ENCODE results near the gene CHRNG. TPM values are rescaled to one million over a fixed set of nuclear protein-coding genes. Genes with fewer than 3 reads are reported as not detected.
"Not testable (repeated sequence)": the region's sequence is repeated elsewhere in the genome, so short reads cannot be mapped to it uniquely, and the experiment has no call there.

CHRNG gene
- total RNA-seq, 1 donor from 2014 or later, result not detected

- peak overlapping the region; percentile 95 for H3K27ac Mint-ChIP-seq
- intact Hi-C loops (cut with micrococcal nuclease), result loop anchor here (2.0 kb wide), 3 partner anchors 145 to 845 kb away; partner anchors contain the start of genes GIGYF2 and PDE6D
- no peak for DNase-seq
- H3K4me1 Mint-ChIP-seq, result peaks cover 66% of the 10 kb centered on the region
- H3K36me3 Mint-ChIP-seq (ENCODE audit: low read depth), result peaks cover 64% of the 10 kb centered on the region
- H3K4me3 Mint-ChIP-seq, result peak overlapping the region; percentile 96
- H3K9me3 Mint-ChIP-seq, result no peaks in the 10 kb centered on the region
- no peaks in the 10 kb centered on the region for H3K27me3 Mint-ChIP-seq
Measured at GRCh38 chr2:232551776-232552175, 12.3 kb downstream of the CHRNG start.

GRCh38 chr2:232556426-232556825 lies 16.9 kb downstream of the CHRNG start:
- H3K27me3 Mint-ChIP-seq, result no peaks in the 10 kb centered on the region
- H3K27ac Mint-ChIP-seq, result peak overlapping the region; percentile 52
- no peak for DNase-seq
- no peaks in the 10 kb centered on the region for H3K9me3 Mint-ChIP-seq
- peaks cover 68% of the 10 kb centered on the region for H3K36me3 Mint-ChIP-seq (ENCODE audit: low read depth)
- intact Hi-C loops (cut with micrococcal nuclease), result no loop called here
- H3K4me3 Mint-ChIP-seq, result no peak overlapping the region
- peaks cover 38% of the 10 kb centered on the region for H3K4me1 Mint-ChIP-seq

- Mint-ChIP-seq H3K36me3 (ENCODE audit: low read depth) (peaks cover 66% of the 10 kb centered on the region), H3K27me3 (no peaks in the 10 kb centered on the region), H3K4me1 (peaks cover 5% of the 10 kb centered on the region), H3K9me3 (no peaks in the 10 kb centered on the region), H3K27ac (no peak overlapping the region), H3K4me3 (no peak overlapping the region)
- intact Hi-C loops (cut with micrococcal nuclease), result no loop called here
- DNase-seq, result no peak
Measured at GRCh38 chr2:232562515-232563151, 23.1 kb downstream of the CHRNG start.

- Mint-ChIP-seq H3K36me3 (ENCODE audit: low read depth) (peaks cover 71% of the 10 kb centered on the region), H3K4me3 (no peak overlapping the region), H3K27me3 (no peaks in the 10 kb centered on the region), H3K27ac (no peak overlapping the region), H3K4me1 (peaks cover 5% of the 10 kb centered on the region), H3K9me3 (no peaks in the 10 kb centered on the region)
- no peak for DNase-seq
- intact Hi-C loops (cut with micrococcal nuclease), result no loop called here
Measured at GRCh38 chr2:232563580-232563979, 24.1 kb downstream of the CHRNG start.

- no peaks in the 10 kb centered on the region for H3K9me3 Mint-ChIP-seq
- H3K36me3 Mint-ChIP-seq (ENCODE audit: low read depth), result peaks cover 67% of the 10 kb centered on the region
- H3K27me3 Mint-ChIP-seq, result no peaks in the 10 kb centered on the region
- intact Hi-C loops (cut with micrococcal nuclease), result no loop called here
- H3K27ac Mint-ChIP-seq, result no peak overlapping the region
- H3K4me3 Mint-ChIP-seq, result no peak overlapping the region
- peaks cover 5% of the 10 kb centered on the region for H3K4me1 Mint-ChIP-seq
- no peak for DNase-seq
Measured at GRCh38 chr2:232567721-232568120, 28.2 kb downstream of the CHRNG start.

GRCh38 chr2:232568161-232568560 lies 28.7 kb downstream of the CHRNG start:
- Mint-ChIP-seq H3K9me3 (no peaks in the 10 kb centered on the region), H3K27me3 (no peaks in the 10 kb centered on the region), H3K4me3 (no peak overlapping the region), H3K4me1 (peaks cover 5% of the 10 kb centered on the region), H3K36me3 (ENCODE audit: low read depth) (peaks cover 66% of the 10 kb centered on the region), H3K27ac (no peak overlapping the region)
- intact Hi-C loops (cut with micrococcal nuclease), result no loop called here
- DNase-seq, result no peak

- DNase-seq, result no peak
- peaks cover 64% of the 10 kb centered on the region for H3K36me3 Mint-ChIP-seq (ENCODE audit: low read depth)
- H3K4me1 Mint-ChIP-seq, result peaks cover 2% of the 10 kb centered on the region
- H3K4me3 Mint-ChIP-seq, result no peak overlapping the region
- no peak overlapping the region for H3K27ac Mint-ChIP-seq
- intact Hi-C loops (cut with micrococcal nuclease), result no loop called here
- H3K27me3 Mint-ChIP-seq, result no peaks in the 10 kb centered on the region
- no peaks in the 10 kb centered on the region for H3K9me3 Mint-ChIP-seq
Measured at GRCh38 chr2:232569541-232569940, 30.0 kb downstream of the CHRNG start.

GRCh38 chr2:232570481-232570880 lies 31.0 kb downstream of the CHRNG start:
- DNase-seq; H3K9me3 Mint-ChIP-seq; H3K27me3 Mint-ChIP-seq; H3K4me1 Mint-ChIP-seq; H3K4me3 Mint-ChIP-seq; intact Hi-C loops (cut with micrococcal nuclease); H3K27ac Mint-ChIP-seq: not testable (repeated sequence)
- peaks cover 57% of the 10 kb centered on the region for H3K36me3 Mint-ChIP-seq (ENCODE audit: low read depth)

GRCh38 chr2:232571026-232571474 lies 31.6 kb downstream of the CHRNG start:
- no peak overlapping the region for H3K27ac Mint-ChIP-seq
- H3K9me3 Mint-ChIP-seq, result no peaks in the 10 kb centered on the region
- H3K36me3 Mint-ChIP-seq (ENCODE audit: low read depth), result peaks cover 52% of the 10 kb centered on the region
- peaks cover 2% of the 10 kb centered on the region for H3K4me1 Mint-ChIP-seq
- DNase-seq, result no peak
- H3K4me3 Mint-ChIP-seq, result no peak overlapping the region
- no peaks in the 10 kb centered on the region for H3K27me3 Mint-ChIP-seq
- intact Hi-C loops (cut with micrococcal nuclease), result no loop called here

GRCh38 chr2:232573042-232573441 lies 33.5 kb downstream of the CHRNG start:
- no peaks in the 10 kb centered on the region for H3K9me3 Mint-ChIP-seq
- H3K4me3 Mint-ChIP-seq, result no peak overlapping the region

GRCh38 chr2:232573771-232574435 lies 34.4 kb downstream of the CHRNG start:
- no peak for DNase-seq
- no peak overlapping the region for H3K4me3 Mint-ChIP-seq
- no peaks in the 10 kb centered on the region for H3K27me3 Mint-ChIP-seq
- H3K36me3 Mint-ChIP-seq (ENCODE audit: low read depth), result peaks cover 35% of the 10 kb centered on the region
- intact Hi-C loops (cut with micrococcal nuclease), result no loop called here
- no peaks in the 10 kb centered on the region for H3K9me3 Mint-ChIP-seq
- H3K27ac Mint-ChIP-seq, result no peak overlapping the region
- no peaks in the 10 kb centered on the region for H3K4me1 Mint-ChIP-seq

More at GRCh38 chr2:232573042-232573441, 33.5 kb downstream of the CHRNG start:
- H3K4me1 Mint-ChIP-seq, result no peaks in the 10 kb centered on the region
- DNase-seq, result no peak
- no peaks in the 10 kb centered on the region for H3K27me3 Mint-ChIP-seq
- H3K27ac Mint-ChIP-seq, result no peak overlapping the region
- H3K36me3 Mint-ChIP-seq (ENCODE audit: low read depth), result peaks cover 40% of the 10 kb centered on the region
- intact Hi-C loops (cut with micrococcal nuclease), result no loop called here

- no peak for DNase-seq
- no peaks in the 10 kb centered on the region for H3K27me3 Mint-ChIP-seq
- peaks cover 29% of the 10 kb centered on the region for H3K36me3 Mint-ChIP-seq (ENCODE audit: low read depth)
- H3K27ac Mint-ChIP-seq, result no peak overlapping the region
- H3K9me3 Mint-ChIP-seq, result no peaks in the 10 kb centered on the region
- no peak overlapping the region for H3K4me3 Mint-ChIP-seq
- H3K4me1 Mint-ChIP-seq, result peaks cover under 1% of the 10 kb centered on the region
- intact Hi-C loops (cut with micrococcal nuclease), result no loop called here
Measured at GRCh38 chr2:232574674-232575403, 35.3 kb downstream of the CHRNG start.

GRCh38 chr2:232575404-232575746 lies 35.9 kb downstream of the CHRNG start:
- H3K27me3 Mint-ChIP-seq, result no peaks in the 10 kb centered on the region
- H3K4me1 Mint-ChIP-seq, result peaks cover 6% of the 10 kb centered on the region
- intact Hi-C loops (cut with micrococcal nuclease), result no loop called here
- H3K9me3 Mint-ChIP-seq, result no peaks in the 10 kb centered on the region
- no peak for DNase-seq
- no peak overlapping the region for H3K27ac Mint-ChIP-seq
- H3K36me3 Mint-ChIP-seq (ENCODE audit: low read depth), result peaks cover 28% of the 10 kb centered on the region
- H3K4me3 Mint-ChIP-seq, result no peak overlapping the region

- Mint-ChIP-seq H3K27me3 (no peaks in the 10 kb centered on the region), H3K36me3 (ENCODE audit: low read depth) (peaks cover 31% of the 10 kb centered on the region), H3K4me1 (peaks cover 9% of the 10 kb centered on the region), H3K9me3 (no peaks in the 10 kb centered on the region), H3K4me3 (no peak overlapping the region), H3K27ac (no peak overlapping the region)
- intact Hi-C loops (cut with micrococcal nuclease), result no loop called here
- DNase-seq, result no peak
Measured at GRCh38 chr2:232576995-232577394, 37.5 kb downstream of the CHRNG start.
